Uterine smooth muscle cell (primary cell): ENCODE data around the gene ANGPT4. TPM values are rescaled to one million over a fixed set of nuclear protein-coding genes. Genes with fewer than 3 reads are reported as not detected.

Experiments
- total RNA-seq: library from RNA; depleted of rRNA; stranded (reverse); fragments of >200 nt; gene quantifications from 2 replicates; pipeline ENCODE4 v1.2.3, GENCODE V29; 2014

ANGPT4 gene
- not detected in 2 replicates for total RNA-seq

GRCh38 chr20:916125-916799, at the start of gene ANGPT4:
TSS of gene ANGPT4 (minus strand) at chr20:916334. CDS start at chr20:916214, 120 bp downstream.

GRCh38 chr20:833450-834150, 82.5 kb downstream of the ANGPT4 start, which contains the start of gene FAM110A:
TSS of gene FAM110A (plus strand) at chr20:833715. CDS start at chr20:844805, 11,090 bp downstream.

Other genes with a start within 250 kb of the ANGPT4 start
- not detected in 2 replicates for gene SCRT2, start 240.5 kb downstream of the ANGPT4 start, total RNA-seq
- gene SLC52A3, start 147.8 kb downstream of the ANGPT4 start, total RNA-seq: 0.12 TPM in 1 of 2 replicates, not detected in the other
- 4.9 and 6.4 TPM in 2 replicates for gene FAM110A, start 82.6 kb downstream of the ANGPT4 start, total RNA-seq
- not detected in 2 replicates for gene RSPO4, start 86.0 kb upstream of the ANGPT4 start, total RNA-seq
- gene PSMF1, start 202.3 kb upstream of the ANGPT4 start, total RNA-seq: 21.2 and 27.7 TPM in 2 replicates